Measurements from ENCODE around the gene SNRNP200.

SNRNP200 gene

DNA sequence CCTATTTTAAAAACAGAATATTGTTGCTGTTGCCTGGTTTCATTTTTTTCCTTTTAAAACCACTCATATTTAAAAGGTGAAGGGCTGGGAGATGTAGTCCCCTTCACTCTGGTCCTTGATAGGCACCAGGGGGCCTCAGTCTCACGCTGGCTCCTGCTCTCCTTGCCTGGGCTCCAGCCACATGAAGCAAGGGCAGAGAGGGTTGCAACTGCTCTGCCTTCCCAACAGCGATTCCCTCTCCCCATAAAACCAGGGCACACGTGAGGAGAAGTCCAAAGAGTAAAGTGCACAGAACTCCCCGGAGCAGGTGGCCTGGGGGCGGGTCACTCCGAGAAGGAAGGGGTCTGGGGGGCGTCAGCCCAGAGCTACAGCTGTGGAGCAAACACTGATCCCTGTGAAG lies 52.3 kb downstream of the SNRNP200 start:
- no peak overlapping the region for H3K27ac ChIP-seq (replicated peaks)
- H3K4me3 ChIP-seq (replicated peaks; ENCODE audit: insufficient read depth, low read length): no peak overlapping the region
- no peaks in the 10 kb centered on the region for H3K27me3 ChIP-seq (ENCODE audit: insufficient read depth, poor library complexity, severe bottlenecking)
- TF ChIP-seq, protein P1, sequence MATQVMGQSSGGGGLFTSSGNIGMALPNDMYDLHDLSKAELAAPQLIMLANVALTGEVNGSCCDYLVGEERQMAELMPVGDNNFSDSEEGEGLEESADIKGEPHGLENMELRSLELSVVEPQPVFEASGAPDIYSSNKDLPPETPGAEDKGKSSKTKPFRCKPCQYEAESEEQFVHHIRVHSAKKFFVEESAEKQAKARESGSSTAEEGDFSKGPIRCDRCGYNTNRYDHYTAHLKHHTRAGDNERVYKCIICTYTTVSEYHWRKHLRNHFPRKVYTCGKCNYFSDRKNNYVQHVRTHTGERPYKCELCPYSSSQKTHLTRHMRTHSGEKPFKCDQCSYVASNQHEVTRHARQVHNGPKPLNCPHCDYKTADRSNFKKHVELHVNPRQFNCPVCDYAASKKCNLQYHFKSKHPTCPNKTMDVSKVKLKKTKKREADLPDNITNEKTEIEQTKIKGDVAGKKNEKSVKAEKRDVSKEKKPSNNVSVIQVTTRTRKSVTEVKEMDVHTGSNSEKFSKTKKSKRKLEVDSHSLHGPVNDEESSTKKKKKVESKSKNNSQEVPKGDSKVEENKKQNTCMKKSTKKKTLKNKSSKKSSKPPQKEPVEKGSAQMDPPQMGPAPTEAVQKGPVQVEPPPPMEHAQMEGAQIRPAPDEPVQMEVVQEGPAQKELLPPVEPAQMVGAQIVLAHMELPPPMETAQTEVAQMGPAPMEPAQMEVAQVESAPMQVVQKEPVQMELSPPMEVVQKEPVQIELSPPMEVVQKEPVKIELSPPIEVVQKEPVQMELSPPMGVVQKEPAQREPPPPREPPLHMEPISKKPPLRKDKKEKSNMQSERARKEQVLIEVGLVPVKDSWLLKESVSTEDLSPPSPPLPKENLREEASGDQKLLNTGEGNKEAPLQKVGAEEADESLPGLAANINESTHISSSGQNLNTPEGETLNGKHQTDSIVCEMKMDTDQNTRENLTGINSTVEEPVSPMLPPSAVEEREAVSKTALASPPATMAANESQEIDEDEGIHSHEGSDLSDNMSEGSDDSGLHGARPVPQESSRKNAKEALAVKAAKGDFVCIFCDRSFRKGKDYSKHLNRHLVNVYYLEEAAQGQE (IDR thresholded peaks at IDR 0.05; ENCODE audit: insufficient replicate concordance, low read depth): no peak
- TF ChIP-seq, protein P2, sequence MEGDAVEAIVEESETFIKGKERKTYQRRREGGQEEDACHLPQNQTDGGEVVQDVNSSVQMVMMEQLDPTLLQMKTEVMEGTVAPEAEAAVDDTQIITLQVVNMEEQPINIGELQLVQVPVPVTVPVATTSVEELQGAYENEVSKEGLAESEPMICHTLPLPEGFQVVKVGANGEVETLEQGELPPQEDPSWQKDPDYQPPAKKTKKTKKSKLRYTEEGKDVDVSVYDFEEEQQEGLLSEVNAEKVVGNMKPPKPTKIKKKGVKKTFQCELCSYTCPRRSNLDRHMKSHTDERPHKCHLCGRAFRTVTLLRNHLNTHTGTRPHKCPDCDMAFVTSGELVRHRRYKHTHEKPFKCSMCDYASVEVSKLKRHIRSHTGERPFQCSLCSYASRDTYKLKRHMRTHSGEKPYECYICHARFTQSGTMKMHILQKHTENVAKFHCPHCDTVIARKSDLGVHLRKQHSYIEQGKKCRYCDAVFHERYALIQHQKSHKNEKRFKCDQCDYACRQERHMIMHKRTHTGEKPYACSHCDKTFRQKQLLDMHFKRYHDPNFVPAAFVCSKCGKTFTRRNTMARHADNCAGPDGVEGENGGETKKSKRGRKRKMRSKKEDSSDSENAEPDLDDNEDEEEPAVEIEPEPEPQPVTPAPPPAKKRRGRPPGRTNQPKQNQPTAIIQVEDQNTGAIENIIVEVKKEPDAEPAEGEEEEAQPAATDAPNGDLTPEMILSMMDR (IDR thresholded peaks at IDR 0.05; ENCODE audit: insufficient read depth, low read length): no peak
- no peak for TF ChIP-seq SPI1 (IDR thresholded peaks at IDR 0.05; ENCODE audit: borderline replicate concordance, low read depth)
- TF ChIP-seq POLR2AphosphoS5 (IDR thresholded peaks at IDR 0.05; ENCODE audit: low read depth): no peak
- no peak for TF ChIP-seq GABPA (IDR thresholded peaks at IDR 0.05; ENCODE audit: low read depth)
- no peak for DNase-seq (ENCODE audit: low read depth in 1 of 2, low spot score in 1 of 2)

DNA sequence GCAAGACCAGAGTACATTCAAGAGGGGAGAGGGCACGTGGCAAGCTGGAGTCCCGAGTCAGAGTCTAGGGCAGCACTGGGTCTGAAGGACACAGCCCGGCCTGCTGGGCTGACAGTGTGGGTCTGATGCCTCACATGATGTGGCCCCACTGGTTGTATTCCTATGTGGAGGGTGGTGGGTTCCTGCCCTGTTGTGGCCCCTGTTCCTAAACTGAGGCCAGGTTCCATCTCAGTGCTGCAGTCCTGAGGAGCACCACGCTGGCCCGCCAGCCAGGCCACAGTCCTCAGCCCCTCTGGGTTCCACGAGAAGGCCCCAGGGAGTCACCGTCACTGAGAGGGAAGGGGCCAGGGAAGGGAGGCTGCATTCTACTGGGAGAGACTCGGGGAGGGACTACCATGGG lies 52.8 kb downstream of the SNRNP200 start:
- TF ChIP-seq, protein P1 (IDR thresholded peaks at IDR 0.05; ENCODE audit: insufficient replicate concordance, low read depth): no peak
- TF ChIP-seq SPI1 (IDR thresholded peaks at IDR 0.05; ENCODE audit: borderline replicate concordance, low read depth) (no peak), GABPA (IDR thresholded peaks at IDR 0.05; ENCODE audit: low read depth) (no peak), POLR2AphosphoS5 (IDR thresholded peaks at IDR 0.05; ENCODE audit: low read depth) (no peak)
- TF ChIP-seq, protein P2 (IDR thresholded peaks at IDR 0.05; ENCODE audit: insufficient read depth, low read length): no peak
- no peak overlapping the region for H3K27ac ChIP-seq (replicated peaks)
- H3K4me3 ChIP-seq (replicated peaks; ENCODE audit: insufficient read depth, low read length): no peak overlapping the region
- DNase-seq (ENCODE audit: low read depth in 1 of 2, low spot score in 1 of 2): no peak
- H3K27me3 ChIP-seq (ENCODE audit: insufficient read depth, poor library complexity, severe bottlenecking): no peaks in the 10 kb centered on the region

DNA sequence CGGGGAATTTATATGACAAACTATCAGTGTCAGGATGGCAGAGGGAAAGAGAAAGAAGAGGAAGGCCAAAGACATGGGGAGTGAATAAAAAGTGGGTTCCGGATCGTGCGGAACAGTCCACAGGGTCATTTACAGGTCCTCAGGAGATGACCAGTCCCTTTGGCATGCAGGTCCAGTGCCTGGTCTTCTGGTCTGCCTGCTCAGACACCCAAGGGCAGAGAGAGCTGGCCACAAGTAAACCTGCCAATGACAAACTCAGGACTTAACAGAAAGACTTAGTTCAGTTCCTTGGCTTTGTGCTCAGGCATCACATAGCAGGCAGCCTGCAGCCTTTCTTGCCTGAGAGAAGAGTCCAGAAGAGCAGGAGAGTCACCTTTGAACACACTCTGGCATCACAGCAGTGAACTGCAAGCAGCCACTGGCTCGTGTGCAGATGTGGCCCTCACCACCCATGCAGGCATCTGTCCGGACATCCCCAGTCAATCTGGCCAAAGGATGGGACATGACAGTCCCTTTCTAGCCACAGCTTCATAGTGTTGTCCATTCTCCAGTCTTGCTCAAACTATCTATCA lies 53.5 kb downstream of the SNRNP200 start:
- DNase-seq (ENCODE audit: low read depth in 1 of 2, low spot score in 1 of 2): no peak
- Histone ChIP-seq H3K27ac (replicated peaks) (no peak overlapping the region), H3K4me3 (replicated peaks; ENCODE audit: insufficient read depth, low read length) (no peak overlapping the region), H3K27me3 (ENCODE audit: insufficient read depth, poor library complexity, severe bottlenecking) (no peaks in the 10 kb centered on the region)
- TF ChIP-seq POLR2AphosphoS5 (IDR thresholded peaks at IDR 0.05; ENCODE audit: low read depth) (no peak), SPI1 (IDR thresholded peaks at IDR 0.05; ENCODE audit: borderline replicate concordance, low read depth) (no peak), GABPA (IDR thresholded peaks at IDR 0.05; ENCODE audit: low read depth) (no peak)
- TF ChIP-seq, protein P2 (IDR thresholded peaks at IDR 0.05; ENCODE audit: insufficient read depth, low read length): no peak
- TF ChIP-seq, protein P1 (IDR thresholded peaks at IDR 0.05; ENCODE audit: insufficient replicate concordance, low read depth): no peak

All from HL-60 (cell line).